Spleen (tissue), 11 donors: ENCODE measurements around the gene TMTC2. TPM values are rescaled to one million over a fixed set of nuclear protein-coding genes. Genes with fewer than 3 reads are reported as not detected.
"Not testable (repeated sequence)": the region's sequence is repeated elsewhere in the genome, so short reads cannot be mapped to it uniquely, and the experiment has no call there.

Experiments
- DNase-seq: peaks from one replicate; pipeline ENCODE4 v3.0.0-alpha.2; 2020
- H3K27ac ChIP-seq, 8 donors: fragments of 200-600 bp; sonication (generic) in 7 of 8; 1 replicate in 4 of 8; 2 replicates in 4 of 8; pipeline versions ENCODE4 v1.5.0 to v1.8.0; 2016 to 2021; ENCODE audit warnings: inconsistent platforms in 4 of 8, mild to moderate bottlenecking in 4 of 8, moderate library complexity in 1 of 8
- H3K27me3 ChIP-seq, 7 donors: fragments of 200-600 bp; sonication (generic) in 6 of 7; replicated peaks in 1 of 7; 1 replicate in 4 of 7; 2 replicates in 3 of 7; pipeline versions ENCODE4 v1.5.0 to v1.8.0; 2016 to 2021; ENCODE audit warnings: inconsistent platforms in 3 of 7, mild to moderate bottlenecking in 1 of 7
- H3K36me3 ChIP-seq, 6 donors: fragments of 200-600 bp; sonication (generic) in 5 of 6; 1 replicate in 4 of 6; 2 replicates in 2 of 6; pipeline versions ENCODE4 v1.5.0 to v1.8.0; 2016 to 2021; ENCODE audit warnings: inconsistent platforms in 2 of 6
- H3K4me1 ChIP-seq, 6 donors: fragments of 200-600 bp; sonication (generic) in 5 of 6; 1 replicate in 3 of 6; 2 replicates in 3 of 6; pipeline versions ENCODE4 v1.5.0 to v1.8.0; 2016 to 2021; ENCODE audit warnings: inconsistent platforms in 3 of 6
- H3K4me3 ChIP-seq, 8 donors: fragments of 200-600 bp; sonication (generic) in 7 of 8; 1 replicate in 4 of 8; 2 replicates in 4 of 8; pipeline versions ENCODE4 v1.5.0 to v1.8.0; 2016 to 2021; ENCODE audit warnings: inconsistent platforms in 4 of 8, mild to moderate bottlenecking in 4 of 8, moderate library complexity in 2 of 8
- H3K9me3 ChIP-seq, 8 donors: fragments of 200-600 bp; sonication (generic) in 7 of 8; 1 replicate in 4 of 8; 2 replicates in 4 of 8; pipeline versions ENCODE4 v1.5.0 to v1.8.0; 2016 to 2021; ENCODE audit warnings: inconsistent platforms in 4 of 8
- POLR2A ChIP-seq, 3 donors: fragments of 450-650 bp; IDR thresholded peaks; one replicate each; pipeline ENCODE4 v1.5.1; 2017; ENCODE audit warnings: antibody characterized with exemption in 3 of 3, mild to moderate bottlenecking in 1 of 3
- POLR2AphosphoS5 ChIP-seq, 3 donors: sonication (generic); formaldehyde crosslinking; IDR thresholded peaks; one replicate each; pipeline ENCODE4 v1.5.1; 2017; ENCODE audit warnings: antibody characterized with exemption in 3 of 3
- WGBS, 5 donors: extraction: QIAGEN DNeasy Blood & Tissue Kit in 3 of 5; methylation state at CpG; one replicate each; pipeline versions ENCODE4 v1.1.5 to v1.1.7; 2013 to 2018; 5-methylcytosine and 5-hydroxymethylcytosine counted together
- intact Hi-C: fragments of 100-400 bp; cut with DNase I; formaldehyde crosslinking; loops from one replicate; pipeline ENCODE4 v1.15.0; 2023; ENCODE audit warnings: low total_unique reads
- polyA plus RNA-seq, 3 donors: library from polyadenylated mRNA; stranded (reverse); fragments of 200-250 nt; gene quantifications; one replicate each; pipeline ENCODE4 v1.2.1, GENCODE V29; 2013
- total RNA-seq, 7 donors: library from RNA; depleted of rRNA in 3 of 7; stranded (reverse); fragments of >200 nt in 3 of 7; fragmentation: NEBNext Ultra II Directional in 4 of 7; extraction: Animal tissue kit (Norgen Biotek cat#: 25700) in 4 of 7; gene quantifications; one replicate each; pipeline versions ENCODE4 v1.1.0 to v1.2.1, GENCODE V29; 2016 to 2021
- TF ChIP-seq, protein P1 (sequence below), 11 experiments: fragments of 200-600 bp in 7 of 11; fragments of 450-650 bp in 4 of 11; sonication (generic) in 4 of 11; IDR thresholded peaks in 8 of 11; conservative IDR thresholded peaks in 3 of 11; 1 replicate in 7 of 11; 2 replicates in 4 of 11; pipeline versions ENCODE4 v1.4.0 to v1.8.0; 2016 to 2021; ENCODE audit warnings: antibody characterized with exemption in 11 of 11, inconsistent platforms in 4 of 11, mild to moderate bottlenecking in 1 of 11
- donor health status: healthy with polysubstance abuse.
- donor health status: DM: no; HTN: no; CAD: no; lungs with moderate emphysema.
- donor health status: DM: no; HTN: no; CAD: no.
- donor health status: Bipolar disorder and iron deficiency.
- donor health status: healthy.
- donor health status: DM: no; HTN: no; CAD: no.
- donor health status: DM: yes; HTN: yes; CAD: no.

Gene TMTC2
- total and polyA plus RNA-seq, 10 donors, result 0.74 to 8.5 (median 4.0) TPM

DNA sequence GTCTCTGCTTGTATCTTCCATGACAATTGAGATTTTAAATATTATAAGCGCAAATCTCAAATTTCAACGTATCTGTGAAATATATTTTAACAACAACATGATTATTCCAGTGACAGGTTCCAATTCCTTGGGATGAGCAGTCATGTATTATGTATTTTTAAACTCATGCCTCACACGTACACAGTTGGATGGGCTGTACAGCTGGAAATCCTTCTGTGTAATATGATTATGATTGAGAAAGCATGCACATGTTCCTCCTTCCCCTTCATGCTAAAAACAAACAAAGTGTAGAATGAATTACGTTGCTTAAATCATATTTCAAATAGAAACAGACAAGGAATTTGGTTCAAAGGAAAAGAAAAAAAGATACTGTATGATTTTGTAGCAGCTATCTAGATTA, 428.3 kb downstream of the TMTC2 start:
- H3K27me3 ChIP-seq, result no peaks in the 10 kb centered on the region
- WGBS, 5 donors, result 80 to 89% (median 83%) methylated on average over 4 of the region's 4 CpGs
- DNase-seq, result no peak
- H3K36me3 ChIP-seq, result no peaks in the 10 kb centered on the region
- no peaks in the 10 kb centered on the region for H3K4me1 ChIP-seq
- H3K27ac ChIP-seq, result no peak overlapping the region
- no peaks in the 10 kb centered on the region for H3K9me3 ChIP-seq
- intact Hi-C loops, result no loop called here
- TF ChIP-seq, protein P1, sequence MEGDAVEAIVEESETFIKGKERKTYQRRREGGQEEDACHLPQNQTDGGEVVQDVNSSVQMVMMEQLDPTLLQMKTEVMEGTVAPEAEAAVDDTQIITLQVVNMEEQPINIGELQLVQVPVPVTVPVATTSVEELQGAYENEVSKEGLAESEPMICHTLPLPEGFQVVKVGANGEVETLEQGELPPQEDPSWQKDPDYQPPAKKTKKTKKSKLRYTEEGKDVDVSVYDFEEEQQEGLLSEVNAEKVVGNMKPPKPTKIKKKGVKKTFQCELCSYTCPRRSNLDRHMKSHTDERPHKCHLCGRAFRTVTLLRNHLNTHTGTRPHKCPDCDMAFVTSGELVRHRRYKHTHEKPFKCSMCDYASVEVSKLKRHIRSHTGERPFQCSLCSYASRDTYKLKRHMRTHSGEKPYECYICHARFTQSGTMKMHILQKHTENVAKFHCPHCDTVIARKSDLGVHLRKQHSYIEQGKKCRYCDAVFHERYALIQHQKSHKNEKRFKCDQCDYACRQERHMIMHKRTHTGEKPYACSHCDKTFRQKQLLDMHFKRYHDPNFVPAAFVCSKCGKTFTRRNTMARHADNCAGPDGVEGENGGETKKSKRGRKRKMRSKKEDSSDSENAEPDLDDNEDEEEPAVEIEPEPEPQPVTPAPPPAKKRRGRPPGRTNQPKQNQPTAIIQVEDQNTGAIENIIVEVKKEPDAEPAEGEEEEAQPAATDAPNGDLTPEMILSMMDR (IDR thresholded peaks at IDR 0.05 in 8 of 11, conservative IDR thresholded peaks at IDR 0.05 in 3 of 11), result no peak
- no peak for TF ChIP-seq POLR2AphosphoS5 (IDR thresholded peaks at IDR 0.05)
- H3K4me3 ChIP-seq, result no peak overlapping the region

DNA sequence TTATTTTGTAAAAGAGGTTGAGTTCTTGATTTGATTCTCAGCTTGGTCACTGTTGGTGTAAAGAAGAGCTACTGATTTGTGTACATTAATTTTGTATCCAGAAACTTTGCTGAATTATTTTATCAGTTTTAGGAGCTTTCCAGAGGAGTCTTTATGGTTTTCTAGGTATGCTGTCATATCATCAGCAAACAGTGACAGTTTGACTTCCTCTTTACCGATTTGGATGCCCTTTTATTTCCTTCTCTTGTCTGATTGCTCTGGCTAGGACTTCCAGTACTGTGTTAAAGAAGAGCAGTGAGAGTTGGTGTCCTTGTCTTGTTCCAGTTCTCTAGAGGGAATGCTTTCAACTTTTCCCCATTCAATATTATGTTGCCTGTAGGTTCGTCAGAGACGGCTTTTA, 431.2 kb downstream of the TMTC2 start:
- H3K27ac ChIP-seq, H3K36me3 ChIP-seq, intact Hi-C loops, H3K4me1 ChIP-seq, H3K27me3 ChIP-seq, DNase-seq, H3K4me3 ChIP-seq, H3K9me3 ChIP-seq: not testable (repeated sequence)
- 61 to 70% (median 63%) methylated on average over 3 of the region's 3 CpGs for WGBS, 5 donors

DNA sequence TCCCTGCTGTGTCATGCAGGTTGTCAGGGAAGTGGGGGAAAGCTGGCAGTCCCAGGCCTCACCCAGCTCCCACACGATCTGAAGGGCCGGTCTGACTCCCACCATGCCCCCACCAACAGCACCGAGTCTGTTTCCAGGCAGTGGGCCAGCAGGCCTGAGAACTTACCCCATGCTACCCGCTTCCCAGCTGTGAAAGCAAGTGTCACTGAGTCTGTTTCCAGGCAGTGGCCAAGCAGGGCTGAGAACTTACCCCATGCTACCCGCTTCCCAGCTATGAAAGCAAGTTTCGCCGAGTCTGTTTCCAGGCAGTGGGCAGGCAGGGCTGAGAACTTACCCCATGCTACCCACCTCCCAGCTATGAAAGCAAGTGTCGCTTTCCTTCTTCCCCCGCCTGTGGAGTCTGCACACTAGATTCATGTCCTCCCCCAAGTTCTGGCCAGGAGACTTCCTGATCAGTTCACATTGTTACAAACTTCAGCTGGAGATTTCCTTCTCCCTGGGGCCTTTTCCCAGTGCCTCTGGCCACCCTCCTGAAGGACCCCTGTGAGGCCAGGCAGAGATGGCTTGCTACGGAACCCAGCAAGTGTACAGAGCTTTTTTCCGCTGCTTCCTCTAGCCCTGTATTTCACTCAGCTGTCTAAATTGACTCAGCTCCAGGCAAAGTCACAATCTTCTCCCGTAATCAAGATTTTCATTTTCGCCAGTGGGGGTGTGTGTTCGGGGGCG, 435.4 kb downstream of the TMTC2 start:
- no peaks in the 10 kb centered on the region for H3K4me1 ChIP-seq
- no peaks in the 10 kb centered on the region for H3K36me3 ChIP-seq
- H3K4me3 ChIP-seq, result no peak overlapping the region
- DNase-seq, result no peak
- no peak overlapping the region for H3K27ac ChIP-seq
- intact Hi-C loops, result no loop called here
- H3K9me3 ChIP-seq, result no peaks in the 10 kb centered on the region
- TF ChIP-seq POLR2A (IDR thresholded peaks at IDR 0.05) (no peak), POLR2AphosphoS5 (IDR thresholded peaks at IDR 0.05) (no peak)
- TF ChIP-seq, protein P1 (IDR thresholded peaks at IDR 0.05 in 8 of 11, conservative IDR thresholded peaks at IDR 0.05 in 3 of 11), result no peak
- WGBS, 5 donors, result 85 to 94% (median 88%) methylated on average over 14 to 15 of the region's 15 CpGs
- no peaks in the 10 kb centered on the region for H3K27me3 ChIP-seq

DNA sequence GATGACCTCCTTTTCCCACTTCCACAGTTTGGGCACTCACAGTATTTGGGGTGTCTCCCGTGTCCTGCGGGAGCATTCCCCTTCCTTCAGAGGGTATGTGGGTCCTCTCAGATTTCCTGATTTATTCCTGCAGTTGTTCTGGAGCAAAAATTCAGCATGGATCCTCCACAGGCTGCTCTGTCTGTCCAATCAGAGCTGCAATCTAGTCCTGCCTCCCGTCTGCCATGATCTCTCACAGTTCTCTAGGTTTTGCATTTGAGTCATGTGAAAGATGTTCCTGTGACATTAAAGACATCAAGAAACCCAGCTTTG, 435.9 kb downstream of the TMTC2 start:
- Histone ChIP-seq H3K4me1 (no peaks in the 10 kb centered on the region), H3K36me3 (no peaks in the 10 kb centered on the region), H3K27me3 (no peaks in the 10 kb centered on the region), H3K4me3 (no peak overlapping the region), H3K9me3 (no peaks in the 10 kb centered on the region), H3K27ac (no peak overlapping the region)
- no peak for TF ChIP-seq POLR2A (IDR thresholded peaks at IDR 0.05)
- TF ChIP-seq POLR2AphosphoS5 (IDR thresholded peaks at IDR 0.05), result no peak
- TF ChIP-seq, protein P1 (IDR thresholded peaks at IDR 0.05 in 8 of 11, conservative IDR thresholded peaks at IDR 0.05 in 3 of 11), result no peak
- WGBS, 5 donors, result 82 to 89% (median 87%) methylated on average over 3 of the region's 3 CpGs
- DNase-seq, result no peak
- intact Hi-C loops, result no loop called here

DNA sequence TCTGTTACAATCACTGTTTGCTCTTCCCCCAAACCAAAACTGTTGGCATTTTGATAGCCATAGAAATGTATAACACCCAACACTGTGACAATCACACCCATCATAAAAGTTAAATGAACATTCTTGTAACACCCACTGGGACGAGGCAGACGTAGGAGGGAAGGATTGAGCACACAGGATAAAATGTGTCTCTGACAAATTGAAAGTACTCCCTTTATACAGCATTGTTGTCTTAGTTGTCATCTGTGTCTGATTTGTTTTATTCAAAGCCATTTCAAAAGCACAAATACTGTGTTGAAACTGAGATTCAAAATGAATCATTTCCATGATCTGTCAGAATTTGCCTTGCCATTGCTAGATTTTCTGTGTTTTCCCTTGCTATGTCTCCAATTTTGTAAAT, 436.3 kb downstream of the TMTC2 start:
- Histone ChIP-seq H3K27me3 (no peaks in the 10 kb centered on the region), H3K4me1 (no peaks in the 10 kb centered on the region), H3K27ac (no peak overlapping the region), H3K4me3 (no peak overlapping the region), H3K9me3 (no peaks in the 10 kb centered on the region), H3K36me3 (no peaks in the 10 kb centered on the region)
- DNase-seq, result no peak
- TF ChIP-seq, protein P1 (IDR thresholded peaks at IDR 0.05 in 8 of 11, conservative IDR thresholded peaks at IDR 0.05 in 3 of 11), result no peak
- no peak for TF ChIP-seq POLR2AphosphoS5 (IDR thresholded peaks at IDR 0.05)
- TF ChIP-seq POLR2A (IDR thresholded peaks at IDR 0.05), result no peak
- intact Hi-C loops, result no loop called here
- 54 to 91% (median 71%) methylated on average over 2 of the region's 2 CpGs for WGBS, 5 donors
